ENCODE measurements around the gene TMEM79. TPM values are rescaled to one million over a fixed set of nuclear protein-coding genes. Genes with fewer than 3 reads are reported as not detected.

Gene TMEM79
- polyA plus RNA-seq, 3 donors: 5.8 to 6.6 (median 6.5) TPM

DNA sequence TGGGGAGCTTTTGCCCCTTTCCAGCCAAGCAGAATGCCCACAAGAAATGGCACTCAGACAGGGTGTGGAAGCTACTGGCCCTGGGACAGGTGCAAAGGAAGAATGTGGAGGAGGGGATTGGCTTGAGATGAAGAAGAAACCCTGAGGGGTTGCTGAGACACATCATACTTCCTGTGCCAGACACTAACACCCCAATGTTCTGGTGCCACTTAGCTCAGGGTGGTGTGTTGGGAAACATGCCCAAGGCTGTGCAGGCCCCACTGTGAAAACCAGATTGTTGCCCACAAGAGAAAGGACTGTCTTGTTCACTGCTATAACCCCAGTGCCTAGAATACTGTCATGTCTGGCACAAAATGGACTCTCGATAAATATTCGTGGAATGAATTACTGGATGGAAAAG lies 26.4 kb upstream of the TMEM79 start:
- DNase-seq (ENCODE audit: extremely low read depth in 1 of 11, low read depth in 9 of 11, low spot score in 4 of 11): no peak

- DNase-seq (ENCODE audit: extremely low read depth in 1 of 11, low read depth in 9 of 11, low spot score in 4 of 11): no peak
These were observed 25.3 kb upstream of the TMEM79 start for GRCh38 chr1:156258859-156259258.

- no peak for DNase-seq (ENCODE audit: extremely low read depth in 1 of 11, low read depth in 9 of 11, low spot score in 4 of 11)
These were observed 24.3 kb upstream of the TMEM79 start for GRCh38 chr1:156259805-156260204.

- DNase-seq (ENCODE audit: extremely low read depth in 1 of 11, low read depth in 9 of 11, low spot score in 4 of 11): no peak
These were observed 23.2 kb upstream of the TMEM79 start for GRCh38 chr1:156260896-156261295.

DNA sequence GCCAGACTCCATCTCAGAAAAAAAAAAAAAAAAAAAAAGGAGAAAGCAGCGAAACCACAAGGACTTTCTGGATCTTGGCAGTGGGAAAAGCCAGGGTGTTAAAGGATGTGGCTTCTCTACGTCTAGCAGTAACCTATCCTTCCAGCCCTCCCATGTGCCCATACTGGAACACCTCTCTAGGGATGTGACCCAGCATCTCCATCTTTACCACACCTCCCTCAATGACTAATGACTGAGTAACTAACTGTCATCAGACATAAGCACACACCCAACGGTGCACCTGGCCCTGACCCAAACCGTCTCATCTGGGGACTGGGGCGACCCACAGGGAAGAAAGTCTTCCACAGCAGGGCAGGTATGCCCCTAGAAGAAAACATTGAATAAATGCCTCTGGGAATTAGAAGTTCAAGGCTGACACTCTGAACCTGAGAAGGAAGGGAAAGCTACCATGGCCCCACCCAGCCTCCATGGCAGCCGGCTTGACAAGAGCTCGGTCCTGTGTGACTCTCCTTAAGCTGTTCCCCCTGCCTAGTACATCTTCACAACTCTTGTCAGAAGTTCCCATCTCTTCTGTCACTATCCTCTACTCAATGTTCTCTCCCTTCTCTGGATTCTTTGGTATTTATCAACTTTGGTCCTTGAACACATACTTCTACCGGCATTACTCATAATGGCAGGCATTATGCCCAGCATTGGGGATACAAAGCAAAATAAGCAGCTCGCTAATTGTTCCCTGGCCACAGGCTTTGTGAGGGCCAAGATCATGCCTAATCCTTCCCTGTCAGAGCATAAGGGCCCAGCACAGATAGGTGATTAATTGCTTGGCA lies 21.5 kb upstream of the TMEM79 start:
- DNase-seq (ENCODE audit: extremely low read depth in 1 of 11, low read depth in 9 of 11, low spot score in 4 of 11): no peak

GRCh38 chr1:156263288-156263655 lies 20.9 kb upstream of the TMEM79 start:
- no peak for DNase-seq (ENCODE audit: extremely low read depth in 1 of 11, low read depth in 9 of 11, low spot score in 4 of 11)

GRCh38 chr1:156266051-156266450 lies 18.1 kb upstream of the TMEM79 start:
- no peak for DNase-seq (ENCODE audit: extremely low read depth in 1 of 11, low read depth in 9 of 11, low spot score in 4 of 11)

- no peak for DNase-seq (ENCODE audit: extremely low read depth in 1 of 11, low read depth in 9 of 11, low spot score in 4 of 11)
These were observed 15.8 kb upstream of the TMEM79 start for GRCh38 chr1:156268336-156268735.

DNA sequence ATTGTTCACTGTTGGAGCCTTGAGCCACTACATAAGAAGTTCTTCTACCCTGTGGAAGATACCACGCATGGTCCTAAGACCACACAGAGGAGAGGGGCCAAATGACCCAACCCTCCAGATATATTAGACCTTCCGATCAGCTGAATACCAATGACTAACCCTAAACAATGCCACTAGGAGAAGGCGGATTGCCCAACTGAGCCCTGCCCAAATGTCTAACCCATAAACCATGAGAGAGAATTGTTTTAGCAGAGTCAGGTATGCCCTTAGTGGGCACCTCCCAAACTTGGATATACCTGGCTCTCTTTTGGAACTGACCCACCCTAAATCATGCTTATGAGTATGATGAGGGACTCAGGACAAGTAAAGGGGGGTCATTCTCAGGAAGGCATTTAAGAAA lies 13.8 kb upstream of the TMEM79 start:
- no peak for DNase-seq (ENCODE audit: extremely low read depth in 1 of 11, low read depth in 9 of 11, low spot score in 4 of 11)

- DNase-seq (ENCODE audit: extremely low read depth in 1 of 11, low read depth in 9 of 11, low spot score in 4 of 11): no peak
These were observed 7.6 kb upstream of the TMEM79 start for GRCh38 chr1:156276532-156276931.

GRCh38 chr1:156276966-156277381 lies 7.2 kb upstream of the TMEM79 start:
- no peak for DNase-seq (ENCODE audit: extremely low read depth in 1 of 11, low read depth in 9 of 11, low spot score in 4 of 11)

DNA sequence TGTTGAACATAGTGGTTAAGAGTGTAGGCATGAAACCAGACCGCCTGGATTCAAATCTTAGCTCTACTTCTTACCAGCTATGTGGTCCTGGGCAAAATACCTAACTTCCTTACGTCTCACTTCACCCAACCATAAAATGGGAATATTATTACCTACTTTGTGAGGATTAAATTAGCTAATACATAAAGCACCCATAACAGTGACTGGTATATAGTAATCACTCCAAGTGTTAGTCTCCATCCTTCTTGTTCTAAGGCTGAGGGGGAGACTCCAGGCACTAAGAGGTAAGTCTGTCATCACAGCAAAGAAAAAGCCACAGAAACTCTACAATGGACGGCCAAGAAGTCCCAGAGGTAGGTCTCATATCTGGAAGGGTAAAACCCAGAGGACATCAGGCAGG lies 4.3 kb upstream of the TMEM79 start:
- no peak for DNase-seq (ENCODE audit: extremely low read depth in 1 of 11, low read depth in 9 of 11, low spot score in 4 of 11)

- no peak for DNase-seq (ENCODE audit: extremely low read depth in 1 of 11, low read depth in 9 of 11, low spot score in 4 of 11)
These were observed 2.8 kb upstream of the TMEM79 start for GRCh38 chr1:156281281-156281680.

DNA sequence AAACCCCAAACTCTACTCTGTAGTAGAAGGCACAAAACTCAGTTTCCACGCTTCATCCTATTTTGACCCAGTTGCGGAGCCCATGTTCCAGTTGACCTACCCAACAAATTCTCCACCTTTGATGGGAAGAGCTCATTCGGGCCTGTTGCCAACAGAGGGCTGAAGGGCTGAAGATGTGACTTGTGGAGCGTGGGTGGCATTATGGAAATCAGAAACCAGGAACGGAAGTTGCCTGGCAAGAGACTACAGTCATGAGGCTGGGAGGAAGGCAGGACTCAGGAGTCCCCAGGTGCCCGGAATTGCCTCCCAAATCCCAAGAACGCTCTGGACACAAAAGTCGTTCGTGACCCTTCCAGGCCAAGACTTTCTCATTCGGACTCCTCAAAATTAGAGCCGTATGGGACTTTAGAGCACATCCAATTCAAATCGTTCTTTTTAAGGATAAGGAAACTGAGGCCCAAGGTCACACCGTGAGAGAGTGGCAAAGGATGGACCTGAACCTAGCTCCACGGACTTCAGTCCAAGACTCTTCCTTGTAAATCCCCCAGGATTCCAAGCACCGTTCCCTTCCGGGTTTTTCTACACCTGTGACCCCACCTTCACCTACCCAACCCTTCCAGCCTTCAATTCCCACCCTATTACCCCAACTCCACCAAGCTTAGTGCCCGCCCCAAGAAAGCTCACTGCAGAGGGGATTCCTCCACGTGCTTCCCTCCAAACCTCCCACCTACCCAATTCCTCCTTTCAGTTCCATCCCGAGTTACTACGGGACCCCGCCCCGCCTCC lies 2.2 kb upstream of the TMEM79 start:
- no peak for DNase-seq (ENCODE audit: extremely low read depth in 1 of 11, low read depth in 9 of 11, low spot score in 4 of 11)

DNA sequence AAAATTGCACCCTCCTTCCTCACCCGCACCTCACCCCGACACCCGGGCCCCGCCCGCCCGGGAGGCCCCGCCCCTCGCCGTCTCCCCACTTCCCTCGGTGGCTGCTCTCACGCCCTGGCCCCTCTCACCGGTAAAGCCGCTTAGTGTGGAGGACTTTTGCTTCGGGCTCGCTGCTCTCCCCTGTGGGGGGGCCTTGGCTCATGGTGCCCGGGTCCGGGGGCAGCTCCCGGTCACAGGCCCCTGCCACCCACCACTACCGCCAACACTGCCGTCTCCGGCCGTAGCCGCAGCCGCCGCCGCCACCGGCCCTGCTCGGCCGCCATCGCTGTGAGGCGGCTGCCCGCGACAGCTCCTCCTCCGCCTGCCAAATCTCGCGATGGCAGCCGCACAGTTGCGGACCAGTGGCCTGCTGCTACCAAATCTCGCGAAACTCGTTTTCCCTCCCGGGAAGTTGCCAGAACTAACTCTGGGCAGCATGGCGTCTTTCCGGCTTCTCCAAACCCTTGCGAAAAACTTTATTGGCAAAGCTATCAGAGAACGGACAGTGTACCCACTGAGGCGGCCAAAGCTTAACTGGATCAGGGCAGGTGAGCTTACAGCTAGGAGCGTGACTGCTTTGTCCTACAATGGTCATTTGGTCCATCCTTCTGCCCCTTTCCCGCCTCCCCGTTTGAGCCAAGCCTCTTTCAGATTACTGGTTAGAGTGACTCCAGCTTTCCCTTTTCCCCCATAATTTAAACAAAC lies 1.5 kb upstream of the TMEM79 start, which contains the start of gene SMG5:
SMG5 (minus strand) TSS at position 347 of the 744 bp plus-strand sequence; CDS start at position 202, 145 bp downstream.
- DNase-seq (ENCODE audit: extremely low read depth in 1 of 11, low read depth in 9 of 11, low spot score in 4 of 11): peak; percentile 91 to 99 (median 98)

DNA sequence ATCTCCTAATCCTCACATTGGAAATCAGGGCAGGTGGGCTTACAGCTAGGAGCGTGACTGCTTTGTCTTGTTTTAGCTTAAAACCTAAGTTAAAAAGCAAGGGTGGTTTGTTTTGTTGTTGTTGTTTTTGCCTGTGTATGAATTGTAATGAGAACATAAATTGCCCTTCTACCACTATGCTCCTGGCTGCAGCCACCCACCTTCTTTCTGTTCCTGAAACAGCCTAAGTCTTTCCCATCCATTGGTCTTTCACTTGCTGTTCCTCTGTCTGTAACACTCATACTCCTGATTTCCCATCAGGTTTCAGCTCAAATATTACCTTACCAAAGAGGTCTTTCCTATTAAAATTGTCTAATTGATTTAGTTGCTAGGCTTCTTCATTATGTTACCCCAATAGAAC lies 604 bp upstream of the TMEM79 start:
- no peak for DNase-seq (ENCODE audit: extremely low read depth in 1 of 11, low read depth in 9 of 11, low spot score in 4 of 11)

GRCh38 chr1:156284757-156285156 lies 632 bp downstream of the TMEM79 start:
- no peak for DNase-seq (ENCODE audit: extremely low read depth in 1 of 11, low read depth in 9 of 11, low spot score in 4 of 11)

- no peak for DNase-seq (ENCODE audit: extremely low read depth in 1 of 11, low read depth in 9 of 11, low spot score in 4 of 11)
These were observed 1.3 kb downstream of the TMEM79 start for GRCh38 chr1:156285437-156285836.

DNA sequence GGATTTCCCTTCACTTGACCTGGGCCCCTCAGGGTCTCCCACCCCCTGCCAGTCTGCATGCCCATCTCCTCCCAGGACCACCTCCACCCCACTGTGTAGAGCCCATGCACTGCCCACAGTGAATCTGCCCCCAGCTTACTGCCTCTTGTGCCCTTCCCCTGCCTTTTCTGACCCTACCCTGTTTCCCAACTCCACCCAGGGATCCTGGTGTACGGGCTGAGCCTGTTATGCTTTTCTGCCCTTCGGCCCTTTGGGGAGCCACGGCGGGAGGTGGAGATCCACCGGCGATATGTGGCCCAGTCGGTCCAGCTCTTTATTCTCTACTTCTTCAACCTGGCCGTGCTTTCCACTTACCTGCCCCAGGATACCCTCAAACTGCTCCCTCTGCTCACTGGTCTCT lies 1.9 kb downstream of the TMEM79 start:
- no peak for DNase-seq (ENCODE audit: extremely low read depth in 1 of 11, low read depth in 9 of 11, low spot score in 4 of 11)

DNA sequence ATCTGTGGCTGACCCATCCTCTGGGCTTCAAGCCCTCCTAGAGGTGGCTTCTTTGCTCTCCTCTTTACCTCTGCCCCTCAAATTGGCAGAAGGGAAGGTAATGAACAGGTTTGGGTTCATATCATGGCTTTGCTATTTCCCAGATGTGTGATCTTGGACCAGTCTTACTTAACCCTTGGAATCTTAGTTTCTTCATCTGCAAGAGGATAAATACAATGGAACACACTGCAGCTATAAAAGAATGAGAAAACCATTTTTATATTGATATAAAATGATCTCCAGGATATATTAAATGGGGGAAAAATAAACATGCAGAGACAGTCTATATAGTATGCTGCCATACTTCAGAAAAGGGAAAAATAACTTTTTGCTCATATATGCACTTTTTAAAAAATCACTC lies 5.7 kb downstream of the TMEM79 start:
- DNase-seq (ENCODE audit: extremely low read depth in 1 of 11, low read depth in 9 of 11, low spot score in 4 of 11): no peak
